Trophoblast cell (in vitro differentiated cells and primary cell): ENCODE results near the gene IARS2.
A peak's percentile ranks its signal among the peaks of the same experiment; 100 is the strongest.

Experiments used
- DNase-seq, 2 donors: peaks; one replicate each; pipeline ENCODE4 v3.0.0-alpha.2; 2016
- H2AFZ ChIP-seq: 2 replicates; pipeline ENCODE4 v1.6.1; 2013; ENCODE audit warnings: low read length, moderate library complexity, mild to moderate bottlenecking; ENCODE audit not compliant: insufficient read depth, poor library complexity
- H2AK5ac ChIP-seq: 2 replicates; pipeline ENCODE4 v1.6.1; 2013; ENCODE audit warnings: mild to moderate bottlenecking, low read length
- H2BK120ac ChIP-seq: 2 replicates; pipeline ENCODE4 v1.6.1; 2013; ENCODE audit warnings: low read length, mild to moderate bottlenecking, moderate library complexity; ENCODE audit not compliant: insufficient read depth, poor library complexity
- H2BK12ac ChIP-seq: 2 replicates; pipeline ENCODE4 v1.6.1; 2013; ENCODE audit warnings: mild to moderate bottlenecking, low read length, moderate library complexity
- H2BK5ac ChIP-seq: 2 replicates; pipeline ENCODE4 v1.6.1; 2013; ENCODE audit warnings: low read length, low read depth, moderate library complexity, mild to moderate bottlenecking; ENCODE audit not compliant: poor library complexity
- H3K14ac ChIP-seq: 2 replicates; pipeline ENCODE4 v1.6.1; 2013; ENCODE audit warnings: mild to moderate bottlenecking, low read length
- H3K18ac ChIP-seq: 2 replicates; pipeline ENCODE4 v1.6.1; 2013; ENCODE audit warnings: mild to moderate bottlenecking, low read length
- H3K23ac ChIP-seq: 2 replicates; pipeline ENCODE4 v1.6.1; 2013; ENCODE audit warnings: low read length
- H3K27ac ChIP-seq: 2 replicates; pipeline ENCODE4 v1.5.1; 2013; ENCODE audit warnings: low read depth, mild to moderate bottlenecking, inconsistent platforms, low read length, moderate library complexity
- H3K27me3 ChIP-seq: 2 replicates; pipeline ENCODE4 v1.6.1; 2013; ENCODE audit warnings: inconsistent platforms, mild to moderate bottlenecking, low read length, moderate library complexity; ENCODE audit not compliant: insufficient read depth
- H3K36me3 ChIP-seq, 2 experiments: 1 replicate in 1 of 2; 2 replicates in 1 of 2; pipeline ENCODE4 v1.6.1; 2013; ENCODE audit warnings: low read length in 2 of 2, mild to moderate bottlenecking in 2 of 2, moderate library complexity in 1 of 2; ENCODE audit not compliant: insufficient read depth in 2 of 2, control insufficient read depth in 1 of 2
- H3K4ac ChIP-seq: 2 replicates; pipeline ENCODE4 v1.6.1; 2013; ENCODE audit warnings: low read depth, mild to moderate bottlenecking, low read length, moderate library complexity
- H3K4me1 ChIP-seq, 2 experiments: 1 replicate in 1 of 2; 2 replicates in 1 of 2; pipeline ENCODE4 v1.6.1; 2013; ENCODE audit warnings: low read length in 2 of 2, mild to moderate bottlenecking in 2 of 2, moderate library complexity in 1 of 2; ENCODE audit not compliant: insufficient read depth in 2 of 2, control insufficient read depth in 1 of 2
- H3K4me2 ChIP-seq: 2 replicates; pipeline ENCODE4 v1.6.1; 2013; ENCODE audit warnings: inconsistent platforms, mild to moderate bottlenecking, low read length, moderate library complexity
- H3K4me3 ChIP-seq: 2 replicates; pipeline ENCODE4 v1.5.1; 2013; ENCODE audit warnings: mild to moderate bottlenecking, low read depth, low read length, inconsistent platforms
- H3K79me1 ChIP-seq: one replicate; pipeline ENCODE4 v1.6.1; 2013; ENCODE audit warnings: low read length
- H3K79me2 ChIP-seq: 2 replicates; pipeline ENCODE4 v1.6.1; 2013; ENCODE audit warnings: low read length, mild to moderate bottlenecking; ENCODE audit not compliant: control insufficient read depth, insufficient read depth, poor library complexity
- H3K9ac ChIP-seq: 2 replicates; pipeline ENCODE4 v1.6.1; 2013; ENCODE audit warnings: mild to moderate bottlenecking, low read length
- H3K9me3 ChIP-seq: 2 replicates; pipeline ENCODE4 v1.6.1; 2013; ENCODE audit warnings: low read depth, mild to moderate bottlenecking, control low read depth, inconsistent platforms, low read length; ENCODE audit not compliant: insufficient read depth
- H4K12ac ChIP-seq: 2 replicates; pipeline ENCODE4 v1.6.1; 2013; ENCODE audit warnings: low read depth, mild to moderate bottlenecking, low read length, moderate library complexity
- H4K8ac ChIP-seq: 2 replicates; pipeline ENCODE4 v1.6.1; 2013; ENCODE audit warnings: low read depth, mild to moderate bottlenecking, low read length, moderate library complexity
- H4K91ac ChIP-seq: one replicate; pipeline ENCODE4 v1.6.1; 2013; ENCODE audit warnings: low read depth, mild to moderate bottlenecking, low read length, moderate library complexity
- WGBS: extraction: QIAGEN DNeasy Blood & Tissue Kit; methylation state at CpG from one replicate; pipeline ENCODE4 v1.1.7; 2013; ENCODE audit warnings: missing lambda C conversion rate; ENCODE audit not compliant: insufficient read length, insufficient coverage; ENCODE audit errors: extremely low coverage; 5-methylcytosine and 5-hydroxymethylcytosine counted together

The IARS2 gene

GRCh38 chr1:220046052-220046930 is 47.6 kb upstream of the IARS2 start, which contains the start of gene EPRS1:
EPRS1 (minus strand) TSS chr1:220046505; CDS start chr1:220046388, 117 bp downstream.
- Histone ChIP-seq H3K4ac (peak within 1 kb of the TSS; percentile 56), H3K36me3 (peaks cover 0 to 1% of the 10 kb centered on the region in 2 experiments), H3K9ac (peak within 1 kb of the TSS; percentile 44), H4K8ac (peak within 1 kb of the TSS; percentile 96), H3K4me3 (peak within 1 kb of the TSS; percentile 88), H3K79me2 (peaks cover 5% of the 10 kb centered on the region), H2BK120ac (peak within 1 kb of the TSS; percentile 45), H3K27me3 (no peaks in the 10 kb centered on the region), H2BK12ac (no peak within 1 kb of the TSS), H3K79me1 (peaks cover 4% of the 10 kb centered on the region), H3K9me3 (no peaks in the 10 kb centered on the region), H2AK5ac (no peak within 1 kb of the TSS), H2AFZ (peak within 1 kb of the TSS; percentile 78), H3K4me2 (peak within 1 kb of the TSS; percentile 88), H3K14ac (peak within 1 kb of the TSS; percentile 76), H3K4me1 (no peaks in the 10 kb centered on the region), H3K23ac (no peak within 1 kb of the TSS), H2BK5ac (no peak within 1 kb of the TSS), H3K27ac (no peak within 1 kb of the TSS), H4K12ac (peak within 1 kb of the TSS; percentile 86), H3K18ac (peak within 1 kb of the TSS; percentile 27), H4K91ac (peak within 1 kb of the TSS; percentile 56)
- peak; percentile 97 to 99 for DNase-seq
- WGBS, result no CpG with 5 or more reads among the region's 71 CpGs

- Histone ChIP-seq H3K9me3 (no peaks in the 10 kb centered on the region), H3K79me2 (no peaks in the 10 kb centered on the region), H2AFZ (no peak overlapping the region), H3K23ac (no peak overlapping the region), H2BK120ac (no peak overlapping the region), H3K27ac (no peak overlapping the region), H3K36me3 (peaks cover 3 to 10% of the 10 kb centered on the region in 2 experiments), H2AK5ac (no peak overlapping the region), H3K14ac (no peak overlapping the region), H3K4me3 (no peak overlapping the region), H3K27me3 (no peaks in the 10 kb centered on the region), H2BK12ac (no peak overlapping the region), H4K91ac (no peak overlapping the region), H3K9ac (no peak overlapping the region), H3K18ac (no peak overlapping the region), H3K79me1 (no peaks in the 10 kb centered on the region), H3K4me2 (no peak overlapping the region), H4K8ac (no peak overlapping the region), H4K12ac (no peak overlapping the region), H3K4me1 (no peaks in the 10 kb centered on the region), H2BK5ac (no peak overlapping the region), H3K4ac (no peak overlapping the region)
- no peak for DNase-seq
- no CpG with 5 or more reads among the region's 1 CpG for WGBS
Observed at GRCh38 chr1:220056374-220056773, 37.6 kb upstream of the IARS2 start.

- Histone ChIP-seq H3K18ac (no peak overlapping the region), H2AFZ (no peak overlapping the region), H3K4me1 (no peaks in the 10 kb centered on the region), H3K9me3 (no peaks in the 10 kb centered on the region), H3K27me3 (no peaks in the 10 kb centered on the region), H4K91ac (no peak overlapping the region), H3K23ac (no peak overlapping the region), H3K79me1 (no peaks in the 10 kb centered on the region), H4K8ac (no peak overlapping the region), H2BK12ac (no peak overlapping the region), H4K12ac (no peak overlapping the region), H3K79me2 (no peaks in the 10 kb centered on the region), H3K14ac (no peak overlapping the region), H3K9ac (no peak overlapping the region), H3K4ac (no peak overlapping the region), H2BK5ac (no peak overlapping the region), H2BK120ac (no peak overlapping the region), H2AK5ac (no peak overlapping the region), H3K4me2 (no peak overlapping the region), H3K4me3 (no peak overlapping the region), H3K27ac (no peak overlapping the region), H3K36me3 (peaks cover 10 to 14% of the 10 kb centered on the region in 2 experiments)
- no CpG with 5 or more reads among the region's 3 CpGs for WGBS
- DNase-seq, result no peak
Observed at GRCh38 chr1:220060876-220061275, 33.1 kb upstream of the IARS2 start.

GRCh38 chr1:220062629-220063028 is 31.3 kb upstream of the IARS2 start:
- Histone ChIP-seq H3K79me1 (no peaks in the 10 kb centered on the region), H2BK12ac (no peak overlapping the region), H3K4me3 (no peak overlapping the region), H3K18ac (no peak overlapping the region), H3K79me2 (no peaks in the 10 kb centered on the region), H3K9ac (no peak overlapping the region), H2BK5ac (no peak overlapping the region), H3K4ac (no peak overlapping the region), H2BK120ac (no peak overlapping the region), H4K8ac (no peak overlapping the region), H3K4me2 (no peak overlapping the region), H4K91ac (no peak overlapping the region), H3K23ac (no peak overlapping the region), H3K36me3 (peaks cover 10 to 12% of the 10 kb centered on the region in 2 experiments), H3K14ac (no peak overlapping the region), H4K12ac (no peak overlapping the region), H3K9me3 (no peaks in the 10 kb centered on the region), H3K4me1 (no peaks in the 10 kb centered on the region), H3K27ac (no peak overlapping the region), H2AK5ac (no peak overlapping the region), H2AFZ (no peak overlapping the region), H3K27me3 (no peaks in the 10 kb centered on the region)
- WGBS, result no CpG with 5 or more reads among the region's 6 CpGs
- no peak for DNase-seq
